ENCODE data around the gene RASAL2. TPM values are rescaled to one million over a fixed set of nuclear protein-coding genes. Genes with fewer than 3 reads are reported as not detected.

RASAL2 gene
- total RNA-seq, 1 experiment from 2014 or later: 22.2 TPM

DNA sequence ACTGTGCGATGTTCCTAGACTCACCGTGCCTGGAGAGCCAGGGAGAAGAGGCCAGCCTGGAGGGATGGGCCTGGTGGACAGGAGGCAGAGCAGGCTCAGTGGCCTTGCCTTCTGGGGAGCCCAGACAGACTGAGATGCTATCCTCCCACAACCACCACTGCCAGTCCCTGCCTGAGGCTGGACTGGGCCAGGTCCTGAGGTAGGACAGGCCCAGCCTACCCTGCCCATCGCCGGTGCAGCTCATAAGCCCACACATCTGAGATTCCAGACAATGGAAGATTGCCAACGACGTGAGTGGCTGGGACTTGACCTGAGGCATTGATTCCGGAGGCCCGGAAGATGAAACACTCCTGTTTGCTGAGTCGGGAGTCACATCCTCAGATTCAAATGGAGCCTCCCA, 397.1 kb downstream of the RASAL2 start:
- H3K27me3 Mint-ChIP-seq (ENCODE audit: low read depth): peaks cover 3% of the 10 kb centered on the region; the same call in 1 of the 2 replicates
- H3K36me3 Mint-ChIP-seq (ENCODE audit: insufficient read depth in 1 of 3, low read depth in 3 of 3): no peaks in the 10 kb centered on the region
- no CpG with 5 or more reads among the region's 9 CpGs for WGBS (ENCODE audit: extremely low coverage, insufficient read length, low lambda C conversion rate)
- H3K4me3 Mint-ChIP-seq: no peak overlapping the region
- H2BK12ac ChIP-seq (ENCODE audit: insufficient read length, low read depth, low read length): no peak overlapping the region
- H3K79me2 ChIP-seq (ENCODE audit: insufficient read depth, low read length): no peaks in the 10 kb centered on the region
- no peak overlapping the region for H3K23ac ChIP-seq (ENCODE audit: insufficient read length, low read depth, low read length)
- H4K91ac ChIP-seq (ENCODE audit: insufficient read length, low read depth, low read length): no peak overlapping the region
- H3K27ac ChIP-seq (ENCODE audit: insufficient read length, low read depth, low read length): no peak overlapping the region
- no peak overlapping the region for H2BK20ac ChIP-seq (ENCODE audit: low read depth, low read length, poor library complexity, severe bottlenecking)
- no peaks in the 10 kb centered on the region for H4K20me1 ChIP-seq (ENCODE audit: control insufficient read depth, insufficient read depth, insufficient read length)
- no peak overlapping the region for H2AK5ac ChIP-seq (ENCODE audit: insufficient read length, low read length)
- peaks cover 7 to 13% of the 10 kb centered on the region in 2 experiments for H3K4me1 Mint-ChIP-seq
- H3T11ph ChIP-seq (ENCODE audit: low read length): no peak overlapping the region
- no peak overlapping the region for H2AFZ ChIP-seq (ENCODE audit: low read length)
- H3K27ac Mint-ChIP-seq: no peak overlapping the region
- no peak overlapping the region for H2BK120ac ChIP-seq (ENCODE audit: low read depth, low read length, poor library complexity, severe bottlenecking)
- no peak overlapping the region for H3K18ac ChIP-seq (ENCODE audit: insufficient read length, low read depth, low read length)
- H3K9me3 ChIP-seq (ENCODE audit: control insufficient read depth, low read depth, low read length): no peaks in the 10 kb centered on the region
- H4K8ac ChIP-seq (replicated peaks; ENCODE audit: insufficient read length, low read depth, low read length): no peak overlapping the region
- no peaks in the 10 kb centered on the region for H3K23me2 ChIP-seq (ENCODE audit: insufficient read length, low read depth, low read length, poor library complexity, severe bottlenecking)
- TF ChIP-seq, protein P1, sequence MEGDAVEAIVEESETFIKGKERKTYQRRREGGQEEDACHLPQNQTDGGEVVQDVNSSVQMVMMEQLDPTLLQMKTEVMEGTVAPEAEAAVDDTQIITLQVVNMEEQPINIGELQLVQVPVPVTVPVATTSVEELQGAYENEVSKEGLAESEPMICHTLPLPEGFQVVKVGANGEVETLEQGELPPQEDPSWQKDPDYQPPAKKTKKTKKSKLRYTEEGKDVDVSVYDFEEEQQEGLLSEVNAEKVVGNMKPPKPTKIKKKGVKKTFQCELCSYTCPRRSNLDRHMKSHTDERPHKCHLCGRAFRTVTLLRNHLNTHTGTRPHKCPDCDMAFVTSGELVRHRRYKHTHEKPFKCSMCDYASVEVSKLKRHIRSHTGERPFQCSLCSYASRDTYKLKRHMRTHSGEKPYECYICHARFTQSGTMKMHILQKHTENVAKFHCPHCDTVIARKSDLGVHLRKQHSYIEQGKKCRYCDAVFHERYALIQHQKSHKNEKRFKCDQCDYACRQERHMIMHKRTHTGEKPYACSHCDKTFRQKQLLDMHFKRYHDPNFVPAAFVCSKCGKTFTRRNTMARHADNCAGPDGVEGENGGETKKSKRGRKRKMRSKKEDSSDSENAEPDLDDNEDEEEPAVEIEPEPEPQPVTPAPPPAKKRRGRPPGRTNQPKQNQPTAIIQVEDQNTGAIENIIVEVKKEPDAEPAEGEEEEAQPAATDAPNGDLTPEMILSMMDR (conservative IDR thresholded peaks at IDR 0.05): no peak
- no peak overlapping the region for H3K4me2 ChIP-seq (ENCODE audit: insufficient read depth, insufficient read length, low read length)
- no peak overlapping the region for H3K56ac ChIP-seq (ENCODE audit: insufficient read length, low read depth, low read length)
- H3K27me3 ChIP-seq (ENCODE audit: insufficient read depth, low read length): no peaks in the 10 kb centered on the region
- H2BK15ac ChIP-seq (ENCODE audit: low read depth, low read length): no peak overlapping the region
- H3K14ac ChIP-seq (ENCODE audit: insufficient read depth, low read length): no peak overlapping the region
- no peak overlapping the region for H3K9ac ChIP-seq (ENCODE audit: extremely low read depth, insufficient read length, low read length)
- H3K4me1 ChIP-seq (ENCODE audit: insufficient read depth, low read length): no peaks in the 10 kb centered on the region; the same call in 1 of the 2 replicates
- H2BK5ac ChIP-seq (ENCODE audit: insufficient read length, low read length): no peak overlapping the region
- no peaks in the 10 kb centered on the region for H3K9me3 Mint-ChIP-seq
- no peak overlapping the region for H4K5ac ChIP-seq (ENCODE audit: insufficient read length, low read depth, low read length)
- H3K4ac ChIP-seq (ENCODE audit: low read depth, low read length): no peak overlapping the region
- no peak for DNase-seq
- no peaks in the 10 kb centered on the region for H3K79me1 ChIP-seq (ENCODE audit: insufficient read depth, low read depth, low read length, poor library complexity, severe bottlenecking)
